Measurements from ENCODE around the gene FIG4.

DNA sequence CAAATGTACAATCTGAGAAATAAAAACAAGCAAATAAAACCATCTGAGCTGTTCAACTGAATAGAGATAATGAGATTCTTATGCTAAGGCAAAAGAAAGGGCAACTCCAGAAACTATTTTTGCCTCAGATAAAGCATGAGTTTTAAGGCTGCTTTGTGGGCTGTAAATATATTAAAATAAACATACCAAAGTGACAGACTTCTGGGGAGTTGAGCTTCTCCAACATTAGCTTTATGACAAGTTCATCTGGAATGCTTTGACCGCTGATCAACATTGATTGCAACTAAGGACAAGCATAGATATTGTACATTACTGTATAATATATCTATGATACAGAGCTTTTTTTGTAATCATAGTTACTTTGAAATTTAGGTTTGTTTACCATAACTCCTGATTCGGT lies 19.4 kb upstream of the FIG4 start:
- TF ChIP-seq, protein P1, sequence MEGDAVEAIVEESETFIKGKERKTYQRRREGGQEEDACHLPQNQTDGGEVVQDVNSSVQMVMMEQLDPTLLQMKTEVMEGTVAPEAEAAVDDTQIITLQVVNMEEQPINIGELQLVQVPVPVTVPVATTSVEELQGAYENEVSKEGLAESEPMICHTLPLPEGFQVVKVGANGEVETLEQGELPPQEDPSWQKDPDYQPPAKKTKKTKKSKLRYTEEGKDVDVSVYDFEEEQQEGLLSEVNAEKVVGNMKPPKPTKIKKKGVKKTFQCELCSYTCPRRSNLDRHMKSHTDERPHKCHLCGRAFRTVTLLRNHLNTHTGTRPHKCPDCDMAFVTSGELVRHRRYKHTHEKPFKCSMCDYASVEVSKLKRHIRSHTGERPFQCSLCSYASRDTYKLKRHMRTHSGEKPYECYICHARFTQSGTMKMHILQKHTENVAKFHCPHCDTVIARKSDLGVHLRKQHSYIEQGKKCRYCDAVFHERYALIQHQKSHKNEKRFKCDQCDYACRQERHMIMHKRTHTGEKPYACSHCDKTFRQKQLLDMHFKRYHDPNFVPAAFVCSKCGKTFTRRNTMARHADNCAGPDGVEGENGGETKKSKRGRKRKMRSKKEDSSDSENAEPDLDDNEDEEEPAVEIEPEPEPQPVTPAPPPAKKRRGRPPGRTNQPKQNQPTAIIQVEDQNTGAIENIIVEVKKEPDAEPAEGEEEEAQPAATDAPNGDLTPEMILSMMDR (IDR thresholded peaks at IDR 0.05), result no peak
- TF ChIP-seq POLR2AphosphoS5 (IDR thresholded peaks at IDR 0.05; ENCODE audit: low read depth, low read length), result no peak
